CD4-positive, alpha-beta T cell treated with Interleukin-15 for 4 hours (primary cell): ENCODE results near the gene FAM110D.

ENCODE experiments used
- DNase-seq: peaks from one replicate; pipeline ENCODE4 v3.0.0-alpha.2; 2020; ENCODE audit warnings: low spot score

The FAM110D gene

DNA sequence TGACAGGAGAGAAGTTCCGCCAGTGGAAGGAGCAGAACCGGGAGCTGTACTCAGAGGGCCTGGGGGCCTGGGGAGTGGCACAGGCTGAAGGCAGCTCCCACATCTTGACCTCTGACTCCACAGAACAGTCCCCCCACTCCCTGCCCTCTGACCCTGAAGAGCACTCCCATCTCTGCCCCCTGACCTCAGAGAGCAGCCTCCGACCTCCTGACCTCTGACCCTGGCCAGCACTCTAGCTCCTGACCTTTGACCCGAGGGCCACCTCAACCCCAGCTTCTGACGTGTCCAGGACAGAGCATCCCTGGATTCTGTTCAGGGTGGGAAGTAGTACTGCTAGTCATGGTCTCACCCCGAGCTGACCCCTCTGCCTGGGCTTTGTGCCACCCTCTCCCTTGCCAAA is 30.5 kb downstream of the FAM110D start:
- no peak for DNase-seq

DNA sequence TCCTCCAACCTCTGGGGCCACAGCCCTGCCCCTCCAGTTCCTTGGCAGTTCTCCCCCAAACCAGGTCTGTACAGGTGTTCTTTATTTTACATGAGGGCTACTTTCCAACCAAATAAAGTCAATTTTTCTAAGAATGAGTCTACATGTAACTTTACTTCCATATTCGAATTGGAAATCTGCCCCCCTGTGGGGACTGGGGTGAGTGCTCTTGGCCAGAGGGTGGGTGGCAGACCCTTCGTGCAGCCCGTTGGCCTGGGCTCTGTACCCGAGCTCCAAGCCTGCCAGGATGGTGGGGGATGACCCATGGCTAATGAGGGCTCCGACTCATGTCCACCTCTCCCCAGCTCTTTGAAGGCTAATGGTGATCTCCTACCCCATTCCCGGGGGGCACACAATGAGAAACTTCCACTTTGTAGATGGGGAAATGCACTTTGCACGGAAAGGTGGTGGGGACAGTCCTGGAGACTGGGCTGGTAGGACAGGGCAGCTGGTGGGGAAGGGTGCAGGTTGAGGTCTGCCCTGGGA is 30.9 kb downstream of the FAM110D start:
- no peak for DNase-seq

GRCh38 chr1:26190373-26190987 is 31.6 kb downstream of the FAM110D start, which contains the start of gene CATSPER4:
TSS of gene CATSPER4 (plus strand) at chr1:26190602. CDS start at chr1:26190628, 26 bp downstream.
- peak; percentile 34 for DNase-seq

GRCh38 chr1:26191739-26192138 is 32.9 kb downstream of the FAM110D start:
- DNase-seq: no peak

DNA sequence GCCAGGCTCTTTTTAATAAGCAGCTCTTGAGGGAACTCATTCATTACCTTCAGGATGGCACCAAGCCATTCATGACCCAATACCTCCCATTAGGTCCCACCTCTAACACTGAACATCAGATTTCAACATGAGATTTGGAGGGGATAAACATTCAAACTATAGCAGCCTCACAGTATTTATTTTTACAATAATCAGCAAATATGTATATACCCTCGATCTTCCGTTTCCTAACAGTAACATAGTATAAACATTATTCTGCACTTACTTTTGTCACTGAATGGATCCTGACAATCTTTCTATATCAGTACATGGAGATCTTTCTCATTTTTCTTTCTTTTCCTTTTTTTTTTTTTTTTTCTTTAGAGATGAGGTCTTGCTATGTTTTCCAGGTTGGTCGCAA is 36.9 kb downstream of the FAM110D start:
- DNase-seq: no peak

DNA sequence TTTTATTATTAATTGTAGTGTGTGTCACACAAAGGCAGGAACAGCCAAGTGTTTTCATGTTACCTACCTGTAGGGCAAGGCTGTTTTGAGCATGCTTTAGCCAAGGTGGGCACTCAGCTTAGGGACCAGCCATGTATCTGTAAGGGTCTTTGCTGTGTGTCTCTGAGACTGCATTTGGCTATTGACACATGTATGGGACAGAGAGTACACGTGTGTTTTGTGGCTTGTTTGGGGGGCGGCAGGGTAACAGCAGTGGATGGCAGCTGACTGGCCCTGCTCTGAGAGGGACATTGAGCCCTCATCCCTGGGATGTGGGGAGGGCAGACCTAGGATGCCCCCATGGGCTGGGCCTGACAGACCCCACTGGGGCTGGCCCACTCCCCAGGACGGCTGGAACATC is 38.4 kb downstream of the FAM110D start:
- no peak for DNase-seq

DNA sequence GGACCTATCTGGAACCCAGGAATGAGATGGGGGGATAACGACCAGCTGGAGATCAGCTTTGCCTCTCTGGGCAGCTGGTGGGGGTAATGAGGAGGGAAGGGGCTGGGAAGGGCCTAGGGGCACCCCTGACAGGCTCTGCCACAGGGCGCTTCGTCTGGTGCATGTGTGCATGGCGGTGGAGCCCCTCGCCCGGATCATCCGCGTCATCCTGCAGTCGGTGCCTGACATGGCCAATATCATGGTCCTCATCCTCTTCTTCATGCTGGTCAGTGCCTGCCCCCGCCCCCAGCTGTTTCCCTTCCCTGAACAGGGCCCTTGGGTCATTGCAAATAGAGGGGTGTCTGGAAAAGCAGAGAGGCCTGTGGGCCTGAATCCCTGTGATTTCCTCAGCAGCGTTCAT is 38.9 kb downstream of the FAM110D start:
- DNase-seq: no peak

DNA sequence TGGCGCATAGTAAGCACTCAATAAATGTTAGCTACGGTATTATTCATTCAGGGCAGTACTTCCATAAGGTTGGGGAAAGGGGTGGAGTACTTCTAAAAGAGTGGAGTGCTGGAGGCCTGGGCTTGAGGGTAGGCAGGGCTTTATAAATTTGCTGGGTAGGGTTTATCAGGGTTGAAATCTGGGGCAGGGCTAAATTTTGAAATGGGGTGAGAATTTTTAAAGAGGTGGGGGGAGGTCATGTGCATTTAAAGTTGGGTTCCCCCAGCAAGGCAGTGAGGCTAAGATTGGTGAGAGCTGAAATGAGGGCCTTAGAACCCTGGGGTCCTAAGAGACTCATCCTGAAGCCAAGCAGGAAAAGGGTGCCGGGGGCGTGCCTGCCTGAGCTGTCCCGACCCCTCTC is 41.5 kb downstream of the FAM110D start:
- DNase-seq: no peak

- DNase-seq: no peak
These were observed 44.9 kb downstream of the FAM110D start for GRCh38 chr1:26203642-26204318.

DNA sequence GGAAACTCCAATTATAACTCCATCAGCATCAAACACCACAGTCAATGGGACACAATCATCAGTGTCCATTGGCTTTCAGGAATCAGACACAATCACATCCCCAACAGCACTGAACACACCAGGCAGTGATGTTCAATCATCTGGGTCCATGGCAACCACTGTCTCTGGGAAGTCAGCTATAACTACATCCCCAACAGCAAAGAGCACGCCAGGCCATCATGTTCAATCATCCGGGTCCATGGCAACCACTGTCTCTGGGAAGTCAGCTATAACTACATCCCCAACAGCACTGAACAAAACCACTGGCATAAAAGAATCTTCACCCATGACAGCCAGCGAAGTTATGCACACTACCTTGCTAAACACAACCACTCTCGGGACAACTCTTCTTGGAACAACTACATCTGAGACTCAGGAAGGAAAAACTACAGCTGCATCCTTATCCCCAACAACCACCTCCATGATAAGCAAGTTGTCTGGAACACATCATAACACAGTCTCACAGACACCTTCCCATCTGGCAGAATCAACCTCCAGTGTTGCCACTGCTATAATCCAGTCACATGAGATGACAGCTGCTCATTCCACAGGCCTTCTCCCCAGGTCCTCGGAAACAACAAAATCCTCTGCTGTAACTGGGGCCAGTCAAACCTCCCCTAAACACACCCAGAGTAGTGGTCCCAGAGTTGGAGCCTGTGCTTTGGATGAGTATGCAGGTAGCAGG is 51.4 kb downstream of the FAM110D start:
- no peak for DNase-seq

GRCh38 chr1:26212726-26213125 is 53.8 kb downstream of the FAM110D start:
- DNase-seq: no peak

DNA sequence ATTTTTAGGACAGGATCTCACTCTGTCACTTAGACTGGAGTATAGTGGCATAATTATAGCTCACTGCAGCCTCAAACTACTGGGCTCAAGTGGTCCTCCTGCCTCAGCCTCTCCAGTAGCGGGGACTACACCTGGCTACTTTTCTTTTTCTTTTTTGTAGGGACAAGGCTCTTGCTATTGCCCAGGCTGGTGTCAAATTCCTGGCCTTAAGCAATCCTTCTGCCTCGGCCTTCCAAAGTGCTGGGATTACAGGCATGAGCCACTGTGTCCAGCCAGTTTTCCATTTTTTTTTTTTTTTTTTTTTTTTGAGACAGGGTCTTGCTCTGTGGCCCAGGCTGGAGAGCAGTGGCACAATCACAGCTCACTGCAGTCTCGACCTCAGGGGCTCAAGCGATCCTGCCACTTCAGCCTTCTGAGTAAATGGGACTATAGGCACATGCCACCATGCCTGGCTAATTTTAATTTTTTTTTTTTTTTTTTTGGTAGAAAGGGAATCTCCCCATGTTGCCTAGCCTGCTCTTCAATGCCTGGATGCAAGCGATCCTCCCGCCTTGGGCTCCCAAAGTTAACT is 54.5 kb downstream of the FAM110D start:
- no peak for DNase-seq
